GM12891 (cell line): ENCODE results near the gene NAALADL2.

Experiments used
- PAX5 ChIP-seq: IDR thresholded peaks from 2 replicates; pipeline ENCODE4 v1.6.1; 2011; ENCODE audit warnings: low read length, moderate library complexity, mild to moderate bottlenecking; ENCODE audit not compliant: insufficient read depth, severe bottlenecking
- POLR2A ChIP-seq: IDR thresholded peaks from 2 replicates; pipeline ENCODE4 v1.6.1; 2011; ENCODE audit warnings: low read depth, low read length, control low read depth
- POLR2AphosphoS5 ChIP-seq: IDR thresholded peaks from 2 replicates; pipeline ENCODE4 v1.6.1; 2011; ENCODE audit warnings: low read depth, low read length, control low read depth

DNA sequence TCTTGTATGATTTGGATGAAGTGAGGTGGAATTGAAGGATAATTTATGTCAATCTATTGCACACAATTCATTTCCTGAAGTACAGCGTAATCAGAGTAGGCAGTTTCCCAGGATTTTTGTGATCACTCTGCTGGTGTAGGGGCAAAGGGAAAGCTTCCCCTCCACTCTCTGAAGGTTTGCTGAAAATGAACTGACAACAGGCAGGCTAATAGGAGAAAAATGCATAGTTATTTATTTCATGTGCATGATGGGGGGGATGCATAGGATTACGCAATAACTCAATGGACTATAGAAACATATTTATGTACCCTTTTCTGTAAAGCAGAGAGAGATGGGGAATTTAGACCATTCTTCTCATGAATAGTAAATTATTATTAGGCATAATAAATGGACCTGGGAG lies 872.9 kb downstream of the NAALADL2 start:
- TF ChIP-seq POLR2A = no peak
- TF ChIP-seq POLR2AphosphoS5 = no peak
- no peak for TF ChIP-seq PAX5
